ENCODE measurements around the gene DCLK1. TPM values are rescaled to one million over a fixed set of nuclear protein-coding genes. Genes with fewer than 3 reads are reported as not detected.
"Not testable (repeated sequence)": the region's sequence is repeated elsewhere in the genome, so short reads cannot be mapped to it uniquely, and the experiment has no call there.

DCLK1 gene
- total RNA-seq, 4 donors from 2014 or later, result 10.0 to 41.1 (median 19.5) TPM

- H3K4me3 ChIP-seq (ENCODE audit: low read depth, poor library complexity, severe bottlenecking), result no peak overlapping the region
- WGBS, 2 donors, result 65 to 83% methylated on average over 18 of the region's 19 CpGs
- intact Hi-C loops (cut with DNase I; ENCODE audit: low total_unique reads), result no loop called here
- TF ChIP-seq CTCF (IDR thresholded peaks at IDR 0.05), result no peak
- TF ChIP-seq POLR2A (IDR thresholded peaks at IDR 0.05), result no peak
- no peak for DNase-seq (ENCODE audit: low spot score in 2 of 2)
Measured at GRCh38 chr13:35987572-35988513, 143.3 kb downstream of the DCLK1 start.

GRCh38 chr13:35984776-35985453, 146.3 kb downstream of the DCLK1 start:
- TF ChIP-seq POLR2A (IDR thresholded peaks at IDR 0.05) (no peak), CTCF (IDR thresholded peaks at IDR 0.05) (no peak)
- H3K4me3 ChIP-seq (ENCODE audit: low read depth, poor library complexity, severe bottlenecking), result no peak overlapping the region
- 77 to 81% methylated on average over 10 of the region's 10 CpGs for WGBS, 2 donors
- DNase-seq (ENCODE audit: low spot score in 2 of 2), result no peak
- intact Hi-C loops (cut with DNase I; ENCODE audit: low total_unique reads), result no loop called here

GRCh38 chr13:35984287-35984686, 146.9 kb downstream of the DCLK1 start:
- TF ChIP-seq POLR2A (IDR thresholded peaks at IDR 0.05), result no peak
- no peak for DNase-seq (ENCODE audit: low spot score in 2 of 2)
- intact Hi-C loops (cut with DNase I; ENCODE audit: low total_unique reads), result no loop called here
- 84 to 85% methylated on average over 3 of the region's 3 CpGs for WGBS, 2 donors
- H3K4me3 ChIP-seq (ENCODE audit: low read depth, poor library complexity, severe bottlenecking), result no peak overlapping the region

GRCh38 chr13:35983703-35984102, 147.5 kb downstream of the DCLK1 start:
- DNase-seq (ENCODE audit: low spot score in 2 of 2); intact Hi-C loops (cut with DNase I; ENCODE audit: low total_unique reads); H3K4me3 ChIP-seq (ENCODE audit: low read depth, poor library complexity, severe bottlenecking): not testable (repeated sequence)
- 78 to 83% methylated on average over 1 of the region's 1 CpG for whole genome bisulfite sequencing, 2 donors

- TF ChIP-seq CTCF (IDR thresholded peaks at IDR 0.05) (no peak), POLR2A (IDR thresholded peaks at IDR 0.05) (no peak)
- WGBS, 2 donors, result 100% methylated on average over 1 of the region's 1 CpG
- intact Hi-C loops (cut with DNase I; ENCODE audit: low total_unique reads), result no loop called here
- no peak overlapping the region for H3K4me3 ChIP-seq (ENCODE audit: low read depth, poor library complexity, severe bottlenecking)
- no peak for DNase-seq (ENCODE audit: low spot score in 2 of 2)
Measured at GRCh38 chr13:35983206-35983605, 148.0 kb downstream of the DCLK1 start.

GRCh38 chr13:35979361-35979951, 151.7 kb downstream of the DCLK1 start:
- intact Hi-C loops (cut with DNase I; ENCODE audit: low total_unique reads), result loop anchor here (5.0 kb wide), 1 partner anchor 298 kb away; no protein-coding TSS in a partner anchor
- 31 to 47% methylated on average over 8 of the region's 8 CpGs for WGBS, 2 donors
- TF ChIP-seq CTCF (IDR thresholded peaks at IDR 0.05) (no peak), POLR2A (IDR thresholded peaks at IDR 0.05) (no peak)
- DNase-seq (ENCODE audit: low spot score in 2 of 2), result peak; percentile 87 to 94
- no peak overlapping the region for H3K4me3 ChIP-seq (ENCODE audit: low read depth, poor library complexity, severe bottlenecking)

All from lower leg skin (tissue), 4 donors.